HCT116 (cell line): ENCODE measurements around the gene EVX2. TPM values are rescaled to one million over a fixed set of nuclear protein-coding genes. Genes with fewer than 3 reads are reported as not detected.

ENCODE experiments used
- ATAC-seq: fragments of 200-7000 bp; cut with Tn5 transposase; 2 replicates; pipeline ENCODE4 v1.9.1; 2020; ENCODE audit warnings: mild to moderate bottlenecking, moderate library complexity
- BruUV-seq: library from RNA; stranded (reverse); fragments of 400-500 nt; replicated peaks from 2 replicates; lab custom pipeline; 2021; lab: Mats Ljungman, UMichigan
- CTCF ChIA-PET: fragments of 300-600 bp; sonication (Branson Sonifier 250); formaldehyde crosslinking; loops from one replicate; lab custom pipeline; 2021; ENCODE audit warnings: antibody characterized with exemption; lab: Charles Lee
- POLR2A ChIA-PET: fragments of 300-600, 350-600 bp; sonication (Branson Sonifier 250); formaldehyde crosslinking; loops from one replicate; lab custom pipeline; 2021; ENCODE audit warnings: antibody characterized with exemption; lab: Charles Lee
- RAD21 ChIA-PET, 2 experiments: fragments of 300-600 bp; sonication (Branson Sonifier 250); formaldehyde crosslinking; loops; one replicate each; lab custom pipeline; 2023; ENCODE audit warnings: low total read pairs in 2 of 2; ENCODE audit not compliant: uncharacterized antibody in 2 of 2, unreplicated experiment in 2 of 2, low non-redundant PET in 1 of 2; lab: Charles Lee
- DNase-seq: peaks from one replicate; pipeline ENCODE4 v3.0.0-alpha.2; 2010; ENCODE audit warnings: low read depth, low spot score
- H2AFZ ChIP-seq: fragments of 200-600 bp; shearing (Covaris generic), sonication (generic); 2 replicates; pipeline ENCODE4 v1.6.1; 2017; ENCODE audit warnings: low read depth, mixed run types, mixed read lengths, antibody characterized with exemption, low read length; ENCODE audit not compliant: poor library complexity, severe bottlenecking
- H3K27ac ChIP-seq: 2 replicates; pipeline ENCODE4 v1.5.1; 2012; ENCODE audit warnings: low read depth, low read length
- H3K27me3 ChIP-seq: fragments of 200-600 bp; sonication (generic); 2 replicates; pipeline ENCODE4 v1.6.1; 2016; ENCODE audit warnings: mixed run types, low read length, mixed read lengths; ENCODE audit not compliant: insufficient read depth
- H3K36me3 ChIP-seq, 2 experiments: fragments of 200-500 bp in 1 of 2; fragments of 200-600 bp in 1 of 2; sonication (Bioruptor generic) in 1 of 2; sonication (generic) in 1 of 2; 2 replicates each; pipeline versions ENCODE4 v1.5.1 to v1.6.1; 2014 to 2016; ENCODE audit warnings: low read length in 2 of 2, inconsistent platforms in 1 of 2, mixed read lengths in 1 of 2, mixed run types in 1 of 2; ENCODE audit not compliant: insufficient read depth in 2 of 2, control insufficient read depth in 1 of 2
- H3K4me1 ChIP-seq, 2 experiments: fragments of 200-600 bp in 1 of 2; sonication (generic) in 1 of 2; 2 replicates each; pipeline versions ENCODE4 v1.5.1 to v1.6.1; 2012 to 2017; ENCODE audit warnings: low read length in 2 of 2, inconsistent platforms in 1 of 2, mild to moderate bottlenecking in 1 of 2, mixed read lengths in 1 of 2, mixed run types in 1 of 2, moderate library complexity in 1 of 2; ENCODE audit not compliant: insufficient read depth in 2 of 2, control insufficient read depth in 1 of 2
- H3K4me2 ChIP-seq: fragments of 200-600 bp; sonication (generic); 2 replicates; pipeline ENCODE4 v1.6.1; 2017; ENCODE audit warnings: mixed run types, low read length, mixed read lengths
- H3K4me3 ChIP-seq, 2 experiments: fragments of 200-600 bp in 1 of 2; sonication (generic) in 1 of 2; replicated peaks in 1 of 2; 2 replicates each; pipeline ENCODE4 v1.5.1; 2011 to 2016; ENCODE audit warnings: low read length in 2 of 2, control low read depth in 1 of 2, low read depth in 1 of 2, mild to moderate bottlenecking in 1 of 2, mixed read lengths in 1 of 2, mixed run types in 1 of 2
- H3K79me2 ChIP-seq: fragments of 200-600 bp; sonication (generic); 2 replicates; pipeline ENCODE4 v1.6.1; 2017; ENCODE audit warnings: mild to moderate bottlenecking, mixed run types, low read length, moderate library complexity, mixed read lengths; ENCODE audit not compliant: insufficient read depth
- H3K9ac ChIP-seq: fragments of 200-600 bp; sonication (generic); 2 replicates; pipeline ENCODE4 v1.6.1; 2016; ENCODE audit warnings: low read length, mixed read lengths
- H3K9me2 ChIP-seq: fragments of 200-600 bp; sonication (generic), shearing (Covaris generic); 2 replicates; pipeline ENCODE4 v1.6.1; 2017; ENCODE audit warnings: mixed run types, mild to moderate bottlenecking, moderate library complexity; ENCODE audit not compliant: insufficient read depth
- H3K9me3 ChIP-seq, 2 experiments: fragments of 200-500 bp in 1 of 2; fragments of 200-600 bp in 1 of 2; sonication (Bioruptor generic) in 1 of 2; sonication (generic) in 1 of 2; 2 replicates each; pipeline ENCODE4 v1.6.1; 2014 to 2017; ENCODE audit warnings: low read length in 2 of 2, mixed read lengths in 2 of 2, inconsistent platforms in 1 of 2, low read depth in 1 of 2, mild to moderate bottlenecking in 1 of 2, mixed run types in 1 of 2, moderate library complexity in 1 of 2; ENCODE audit not compliant: control insufficient read depth in 1 of 2, insufficient read depth in 1 of 2
- H4K20me1 ChIP-seq: fragments of 200-600 bp; sonication (generic), shearing (Covaris generic); 2 replicates; pipeline ENCODE4 v1.6.1; 2017; ENCODE audit warnings: mixed run types, mild to moderate bottlenecking, moderate library complexity; ENCODE audit not compliant: insufficient read depth
- ATF3 ChIP-seq: IDR thresholded peaks from 2 replicates; pipeline ENCODE4 v1.6.1; 2012
- CBX3 ChIP-seq: IDR thresholded peaks from 2 replicates; pipeline ENCODE4 v1.6.1; 2012; ENCODE audit warnings: low read depth
- FOSL1 ChIP-seq: IDR thresholded peaks from 2 replicates; pipeline ENCODE4 v1.6.1; 2012; ENCODE audit warnings: low read depth
- REST ChIP-seq: IDR thresholded peaks from 2 replicates; pipeline ENCODE4 v1.6.1; 2012; ENCODE audit warnings: low read depth
- intact Hi-C: fragments of 100-400 bp; cut with micrococcal nuclease; formaldehyde crosslinking; loops from 2 replicates; pipeline ENCODE4 v1.10.0; 2022
- total RNA-seq: library from RNA; stranded (reverse); gene quantifications from one replicate; pipeline ENCODE4 v1.2.1, GENCODE V29; 2021; ENCODE audit not compliant: unreplicated experiment

The EVX2 gene
- total RNA-seq, 1 experiment from 2014 or later = not detected

- DNase-seq (no peak), ATAC-seq (no peak)
- no peaks in the 10 kb centered on the region for H3K9me3 ChIP-seq
- no peaks in the 10 kb centered on the region for H3K36me3 ChIP-seq
- H4K20me1 ChIP-seq = no peaks in the 10 kb centered on the region
- no peak overlapping the region for H3K27ac ChIP-seq
- peaks cover 9 to 24% of the 10 kb centered on the region in 2 experiments; a peak in 3 of 4 replicates for H3K4me1 ChIP-seq
- H3K79me2 ChIP-seq = no peaks in the 10 kb centered on the region
- BruUV-seq = TSS peak; percentile 74
- H3K4me2 ChIP-seq = peak overlapping the region; percentile 84
- intact Hi-C loops = no loop called here
- peak overlapping the region; percentile 96 for H2AFZ ChIP-seq
- peak overlapping the region; percentile 40 to 58 for H3K4me3 ChIP-seq
- H3K9ac ChIP-seq = peak overlapping the region; percentile 32
- no peaks in the 10 kb centered on the region for H3K9me2 ChIP-seq
- RAD21 ChIA-PET = no interaction called here
- TF ChIP-seq ATF3 (no peak), FOSL1 (no peak), CBX3 (no peak), REST (no peak)
- H3K27me3 ChIP-seq = no peaks in the 10 kb centered on the region
- POLR2A ChIA-PET = no interaction called here
- CTCF ChIA-PET = interaction anchor here (0.6 to 3.7 kb wide), 9 partner anchors 9 to 523 kb away, joined by 3 to 19 read pairs (median 4); no protein-coding TSS in a partner anchor
Observed at GRCh38 chr2:176130957-176131847, 47.4 kb upstream of the EVX2 start.
